GM21447 (cell line): ENCODE data around the gene HOXD10.

Source experiments
- ATAC-seq: cut with Tn5 transposase; IDR thresholded peaks from one replicate; pipeline ENCODE4 v1.9.1; 2021; ENCODE audit not compliant: unreplicated experiment

The HOXD10 gene

GRCh38 chr2:176133389-176133788 is 16.8 kb downstream of the HOXD10 start:
- no peak for ATAC-seq

DNA sequence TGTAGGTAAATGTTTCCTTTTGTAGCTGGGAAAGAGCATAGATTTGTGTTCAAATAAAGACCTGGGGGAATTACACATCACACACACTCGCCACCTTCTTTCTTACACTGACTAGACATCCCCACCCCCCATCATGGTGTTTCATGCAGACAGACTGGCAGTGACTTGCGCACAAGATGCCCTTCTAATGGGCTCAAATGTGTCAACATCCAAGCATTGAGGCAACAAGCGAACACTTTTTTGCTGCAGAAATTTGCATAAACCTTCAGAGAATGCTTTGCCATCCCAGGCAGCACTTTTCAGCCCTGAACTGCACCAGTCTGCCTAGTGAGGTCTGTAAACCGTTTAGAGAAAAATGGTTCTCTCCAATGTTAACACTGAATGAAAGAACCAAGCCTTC is 17.5 kb downstream of the HOXD10 start:
- ATAC-seq, result no peak

DNA sequence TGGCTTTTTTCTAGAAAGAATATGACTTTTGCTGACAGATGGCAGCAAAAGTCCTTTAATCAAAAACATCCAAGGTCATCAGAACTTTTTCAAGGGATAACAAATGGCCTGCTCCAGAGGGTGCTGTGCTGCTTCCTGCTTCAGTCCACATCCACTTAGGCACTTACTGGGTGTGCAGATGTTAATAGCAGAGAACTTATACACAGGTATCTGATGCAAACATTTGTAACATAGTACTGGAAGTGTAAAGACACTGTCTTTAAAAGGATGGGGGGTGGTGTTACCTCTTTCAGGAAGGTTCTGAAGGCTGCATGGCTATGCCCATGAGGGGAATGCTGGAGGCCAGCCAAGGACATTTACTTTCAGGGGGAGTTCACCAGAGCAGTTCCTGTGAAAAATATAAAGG is 18.5 kb downstream of the HOXD10 start:
- no peak for ATAC-seq

GRCh38 chr2:176136374-176137251 is 20.0 kb downstream of the HOXD10 start:
- ATAC-seq, result no peak

- ATAC-seq, result no peak
These were observed 20.6 kb downstream of the HOXD10 start for GRCh38 chr2:176137252-176137580.

DNA sequence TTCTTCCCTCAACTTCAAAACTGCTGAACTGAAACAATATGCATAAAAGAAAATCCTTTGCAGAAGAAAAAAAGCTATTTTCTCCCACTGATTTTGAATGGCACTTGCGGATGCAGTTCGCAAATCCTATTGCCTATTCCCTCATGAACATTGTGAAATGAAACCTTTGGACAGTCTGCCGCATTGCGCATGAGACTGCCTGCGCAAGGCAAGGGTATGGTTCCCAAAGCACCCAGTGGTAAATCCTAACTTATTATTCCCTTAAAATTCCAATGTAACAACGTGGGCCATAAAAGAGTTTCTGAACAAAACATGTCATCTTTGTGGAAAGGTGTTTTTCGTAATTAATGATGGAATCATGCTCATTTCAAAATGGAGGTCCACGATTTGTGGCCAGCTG is 21.3 kb downstream of the HOXD10 start:
- no peak for ATAC-seq

GRCh38 chr2:176138526-176138922 is 21.9 kb downstream of the HOXD10 start:
- no peak for ATAC-seq

- ATAC-seq, result no peak
These were observed 22.5 kb downstream of the HOXD10 start for GRCh38 chr2:176138923-176139660.

DNA sequence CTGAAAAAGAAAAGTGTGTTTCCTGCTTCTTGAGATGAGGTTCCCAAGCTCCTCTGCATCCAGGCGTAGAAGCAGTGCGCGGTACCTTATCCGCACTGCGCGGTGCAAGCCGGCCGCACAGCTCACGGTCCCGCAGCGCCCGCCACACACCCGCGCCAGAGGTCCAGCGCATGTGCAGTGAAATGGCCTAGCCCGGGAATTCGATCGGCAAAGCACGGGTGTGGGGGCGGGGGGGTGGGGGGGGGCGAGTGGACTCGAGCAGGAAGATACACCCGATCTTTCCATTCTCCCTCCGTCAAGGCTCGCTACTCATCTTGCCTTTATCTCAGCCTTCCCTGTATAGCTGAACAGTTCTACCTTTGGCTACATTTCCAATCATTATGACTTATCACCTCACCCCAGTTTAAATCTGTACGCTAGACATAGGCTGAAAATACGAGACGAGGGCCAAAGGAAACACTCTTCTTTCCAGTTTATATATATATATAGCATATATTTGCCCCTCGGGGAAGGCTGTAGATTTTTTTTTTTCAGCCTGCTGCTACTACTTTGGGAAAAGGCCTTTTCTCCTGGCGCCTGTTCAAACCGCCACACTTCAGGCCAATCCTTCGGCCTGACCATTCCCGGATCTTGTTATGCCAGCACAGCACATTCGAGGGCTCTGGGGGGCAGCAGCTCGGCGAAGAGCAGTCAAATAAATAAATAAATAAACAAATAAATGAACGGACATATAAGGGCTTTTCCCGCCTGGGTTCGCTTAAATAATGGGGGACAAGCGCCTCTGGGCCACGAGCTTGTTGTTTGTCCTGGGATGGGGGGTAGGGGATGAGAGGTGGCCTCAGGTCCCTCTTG is 23.3 kb downstream of the HOXD10 start:
- ATAC-seq, result no peak

GRCh38 chr2:176140513-176141317 is 24.1 kb downstream of the HOXD10 start:
- ATAC-seq, result peak; percentile 81

- no peak for ATAC-seq
These were observed 25.7 kb downstream of the HOXD10 start for GRCh38 chr2:176142281-176142680.

DNA sequence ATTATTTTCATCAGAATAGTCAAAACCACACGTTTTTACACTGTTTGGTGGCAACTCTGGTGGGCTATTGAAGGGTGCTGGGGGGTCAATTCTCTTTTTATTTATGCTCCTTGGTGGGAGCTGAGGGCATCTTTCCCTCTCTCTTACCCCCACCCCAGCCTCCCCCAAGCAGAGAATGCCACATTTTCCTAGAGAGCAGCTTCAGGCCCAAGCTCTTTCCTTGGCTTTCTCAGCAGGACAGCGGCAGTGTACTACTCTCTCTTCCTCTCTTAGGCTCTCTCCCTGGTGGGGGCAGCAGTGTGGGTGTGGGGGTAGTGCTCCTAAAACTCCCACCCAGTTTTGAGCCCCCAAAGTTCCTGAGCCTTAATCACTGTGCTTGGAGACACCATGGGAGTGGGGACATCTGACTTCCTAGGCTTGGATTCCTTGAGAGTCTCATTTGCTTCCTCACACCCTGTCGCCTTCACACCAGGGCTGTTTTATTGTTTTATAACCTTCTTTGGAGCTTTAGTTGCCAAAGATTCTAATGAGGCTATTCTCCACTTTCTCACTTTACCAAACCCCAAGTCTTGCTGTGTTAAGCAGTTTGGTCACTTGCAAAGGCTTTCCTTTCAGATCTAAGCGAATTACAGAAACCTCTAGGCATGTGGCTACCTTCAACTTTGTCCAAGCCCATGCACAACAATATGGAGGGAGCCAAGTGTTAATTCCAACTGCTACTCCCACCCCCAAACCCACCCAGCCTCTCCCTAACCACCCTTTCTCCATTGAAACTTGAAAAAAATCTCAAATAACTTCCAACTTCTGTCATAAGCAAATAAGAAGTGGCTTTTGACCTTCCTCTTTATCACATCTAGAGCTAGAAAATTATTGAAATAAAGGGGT is 28.7 kb downstream of the HOXD10 start:
- no peak for ATAC-seq

DNA sequence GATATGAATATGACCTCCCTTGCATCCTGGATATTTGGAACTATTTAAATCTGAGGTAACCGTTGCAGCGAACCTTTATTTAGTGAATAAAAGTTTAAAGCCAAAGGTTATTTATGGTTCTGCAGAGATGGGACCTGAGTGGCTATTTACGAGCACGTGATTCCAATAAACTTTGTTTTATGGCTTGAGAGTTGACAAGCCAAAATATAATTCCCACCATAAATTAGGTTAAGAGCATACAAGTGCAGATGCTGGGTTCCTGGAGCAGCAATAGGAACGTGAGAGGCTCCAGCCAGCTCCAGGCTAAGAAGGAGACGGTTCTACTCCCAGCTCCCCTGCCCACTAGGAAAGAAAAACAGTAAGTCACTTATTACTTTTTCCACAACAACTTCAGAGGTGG is 29.5 kb downstream of the HOXD10 start:
- no peak for ATAC-seq

DNA sequence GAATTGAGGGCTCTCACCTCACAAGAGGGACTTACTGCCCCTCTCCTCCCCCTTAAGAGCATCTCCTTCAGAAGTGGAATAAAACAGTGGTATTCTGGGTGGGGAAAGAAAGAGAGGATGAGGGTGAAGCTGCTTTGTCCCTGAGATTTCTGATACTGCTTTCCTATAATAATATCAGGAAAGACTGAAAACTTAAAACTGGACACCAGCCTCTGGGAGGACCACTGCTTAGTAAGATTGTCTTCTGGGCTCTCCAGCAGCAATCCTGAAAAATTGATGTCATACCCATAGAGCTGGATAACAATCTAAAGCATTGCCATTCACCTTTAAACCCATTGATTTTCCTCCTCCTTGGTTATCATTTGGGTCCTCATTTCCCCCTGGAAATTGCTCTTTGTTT is 30.1 kb downstream of the HOXD10 start:
- no peak for ATAC-seq

- ATAC-seq, result no peak
These were observed 30.7 kb downstream of the HOXD10 start for GRCh38 chr2:176147210-176147799.

- ATAC-seq, result no peak
These were observed 31.4 kb downstream of the HOXD10 start for GRCh38 chr2:176147800-176148496.

DNA sequence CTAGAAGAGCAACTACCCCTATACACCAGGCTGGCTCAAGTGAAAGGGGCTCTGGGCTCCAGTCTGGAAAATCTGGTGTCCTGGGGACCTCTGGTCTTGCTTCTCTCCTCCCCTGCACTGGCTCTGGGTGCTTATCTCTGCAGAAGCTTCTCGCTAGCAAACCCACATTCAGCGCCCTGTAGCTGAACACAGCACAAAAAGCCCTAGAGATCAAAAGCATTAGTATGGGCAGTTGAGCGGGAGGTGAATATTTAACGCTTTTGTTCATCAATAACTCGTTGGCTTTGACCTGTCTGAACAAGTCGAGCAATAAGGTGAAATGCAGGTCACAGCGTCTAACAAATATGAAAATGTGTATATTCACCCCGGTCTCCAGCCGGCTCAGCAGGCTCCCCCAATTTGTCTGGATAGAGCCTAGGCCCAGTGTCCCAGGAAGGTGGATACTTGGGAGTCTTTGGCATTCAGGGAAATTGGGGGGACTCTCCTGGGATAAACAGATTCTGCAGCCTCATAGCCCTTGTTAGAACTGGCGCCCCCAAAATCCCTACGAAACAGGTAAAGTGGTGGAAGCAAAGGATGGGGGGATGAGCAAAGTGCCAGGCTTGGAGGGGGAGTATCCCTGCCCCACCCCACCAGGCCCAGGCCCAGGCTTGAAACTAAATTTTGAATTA is 32.3 kb downstream of the HOXD10 start:
- no peak for ATAC-seq

DNA sequence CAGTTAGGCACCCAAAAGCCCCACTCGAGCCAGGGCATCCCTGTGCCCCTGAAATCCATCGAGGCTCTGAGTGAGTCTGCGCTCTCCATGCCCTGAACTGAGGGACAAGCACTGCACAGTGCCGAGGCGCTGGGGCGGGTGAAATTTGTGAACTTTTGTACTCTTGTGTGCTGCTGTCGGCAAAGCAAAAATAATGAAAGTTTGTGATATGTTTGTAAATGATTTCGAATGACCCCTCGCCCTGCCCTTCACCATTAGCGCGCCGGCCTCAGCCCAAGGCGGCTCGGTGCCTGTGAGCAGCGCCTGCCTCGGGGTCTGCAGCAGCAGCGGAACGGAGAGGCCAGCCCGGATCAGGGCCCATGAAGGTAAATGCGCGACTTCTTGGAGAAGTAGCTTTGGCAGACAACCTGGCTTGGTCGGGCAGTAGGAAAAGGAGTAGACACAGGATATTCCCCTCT is 32.9 kb downstream of the HOXD10 start:
- ATAC-seq, result no peak
